ENCODE results near the gene KRTAP11-1. TPM values are rescaled to one million over a fixed set of nuclear protein-coding genes. Genes with fewer than 3 reads are reported as not detected.

The KRTAP11-1 gene, protein sequence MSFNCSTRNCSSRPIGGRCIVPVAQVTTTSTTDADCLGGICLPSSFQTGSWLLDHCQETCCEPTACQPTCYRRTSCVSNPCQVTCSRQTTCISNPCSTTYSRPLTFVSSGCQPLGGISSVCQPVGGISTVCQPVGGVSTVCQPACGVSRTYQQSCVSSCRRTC
- not detected for polyA plus RNA-seq (2013, experiment 1 of 2; ENCODE audit: insufficient read length)
- polyA plus RNA-seq (2013, experiment 2 of 2; ENCODE audit: insufficient read length): not detected

DNA sequence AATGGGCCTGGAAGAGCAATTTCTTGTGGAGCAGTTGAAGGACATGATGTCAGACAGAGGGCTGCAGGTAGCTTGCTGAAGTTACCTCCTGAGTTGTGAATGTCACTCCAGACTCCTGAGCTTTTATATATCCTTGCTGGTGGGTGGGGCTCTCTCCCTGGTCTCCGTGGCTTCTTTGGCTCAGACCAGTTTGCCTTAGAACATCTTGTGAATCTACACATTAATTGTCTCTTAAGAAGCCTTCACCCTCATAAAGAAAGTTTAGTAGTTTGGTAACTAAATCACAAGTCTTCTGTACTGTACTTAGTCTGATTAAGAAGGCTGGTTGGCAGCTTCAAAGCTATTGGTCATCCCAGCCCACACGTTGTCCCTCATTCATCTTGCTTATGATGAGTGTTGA lies at the start of gene KRTAP11-1:
KRTAP11-1 (minus strand) TSS at position 101 of the 400 bp plus-strand sequence; CDS start at position 45, 56 bp downstream.
- DNase-seq: no peak

DNA sequence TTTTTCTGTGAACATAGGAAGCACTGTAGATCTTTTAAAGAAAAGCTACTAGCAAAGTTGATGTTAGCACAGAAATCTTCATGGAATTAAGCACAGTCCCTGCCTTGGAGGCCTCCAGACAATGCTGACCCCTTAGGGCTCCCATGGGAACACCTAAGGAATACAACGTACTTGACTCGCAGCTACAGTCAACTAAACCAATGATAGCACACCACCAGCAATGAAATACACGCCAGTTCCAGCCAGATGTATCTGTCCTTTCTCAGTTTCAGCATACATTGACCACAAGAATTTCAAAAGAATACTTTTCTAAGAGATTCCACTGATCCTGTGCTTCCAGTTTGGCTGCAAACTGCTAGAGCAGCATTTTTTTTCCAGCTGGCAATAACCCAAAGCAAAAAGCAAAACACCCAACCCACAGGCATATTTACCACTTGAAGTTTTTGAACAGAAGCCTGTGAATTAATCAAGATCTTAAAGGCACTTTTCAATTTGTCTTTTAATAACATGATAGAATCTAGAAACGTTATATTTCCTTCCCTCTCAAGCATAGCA lies 42.8 kb upstream of the KRTAP11-1 start:
- peak; percentile 7 for DNase-seq

DNA sequence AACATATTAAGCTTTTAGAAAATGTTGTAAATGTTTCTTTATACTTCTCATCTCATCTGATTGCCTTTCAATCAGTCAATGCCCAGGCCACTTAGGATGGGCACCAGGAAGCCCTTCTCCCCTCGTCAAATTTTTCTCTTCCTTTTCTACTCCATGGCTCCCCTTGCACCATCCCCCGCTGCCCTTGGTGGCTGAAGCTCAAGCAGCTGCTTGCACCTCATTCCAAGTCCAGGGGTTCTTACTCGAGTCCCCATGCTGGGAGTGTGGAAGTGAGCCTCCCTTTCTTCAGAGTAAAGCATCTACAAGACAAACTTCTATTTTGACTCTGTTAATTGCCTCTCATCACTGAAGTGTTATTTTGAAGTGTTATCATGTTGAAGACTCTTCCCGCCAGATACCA lies 39.7 kb upstream of the KRTAP11-1 start:
- DNase-seq: no peak

DNA sequence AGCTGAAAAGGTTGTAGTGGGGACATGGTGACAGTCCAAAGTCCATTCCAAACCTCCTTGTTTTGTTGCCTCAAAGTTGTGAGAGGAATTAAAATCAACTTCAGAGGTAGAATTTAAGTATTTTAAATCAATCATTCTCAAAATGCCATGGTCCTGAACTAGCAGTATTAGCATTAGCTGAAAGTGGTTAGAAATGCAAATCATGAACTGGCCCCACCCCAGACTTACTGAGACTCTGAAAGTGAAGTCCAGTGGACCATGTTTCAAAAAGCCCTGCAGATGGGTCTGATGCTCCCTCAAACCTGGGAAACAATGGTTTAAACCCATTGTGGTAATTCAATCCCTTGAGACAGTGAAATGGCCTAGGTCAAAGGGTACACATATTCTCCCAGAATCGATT lies 36.2 kb upstream of the KRTAP11-1 start:
- no peak for DNase-seq

DNA sequence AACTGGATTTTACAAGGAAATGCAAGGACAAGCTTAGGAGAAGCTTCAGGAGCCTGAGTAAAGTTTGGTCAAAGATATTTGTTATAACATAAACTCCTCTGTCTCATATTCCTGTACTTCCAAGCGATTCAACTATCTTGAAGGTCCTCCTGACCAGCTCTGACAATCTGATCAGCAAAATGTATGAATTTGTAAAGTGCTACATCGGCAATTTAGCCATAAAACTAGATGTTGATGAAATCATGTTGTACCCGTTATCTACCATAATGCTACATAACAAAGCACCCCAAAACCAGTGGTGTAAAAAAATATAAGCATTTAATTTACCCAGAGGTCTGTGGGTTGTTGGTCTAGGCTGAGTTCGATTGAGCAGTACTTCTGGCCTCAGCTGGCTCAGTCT lies 19.5 kb upstream of the KRTAP11-1 start:
- DNase-seq: no peak

DNA sequence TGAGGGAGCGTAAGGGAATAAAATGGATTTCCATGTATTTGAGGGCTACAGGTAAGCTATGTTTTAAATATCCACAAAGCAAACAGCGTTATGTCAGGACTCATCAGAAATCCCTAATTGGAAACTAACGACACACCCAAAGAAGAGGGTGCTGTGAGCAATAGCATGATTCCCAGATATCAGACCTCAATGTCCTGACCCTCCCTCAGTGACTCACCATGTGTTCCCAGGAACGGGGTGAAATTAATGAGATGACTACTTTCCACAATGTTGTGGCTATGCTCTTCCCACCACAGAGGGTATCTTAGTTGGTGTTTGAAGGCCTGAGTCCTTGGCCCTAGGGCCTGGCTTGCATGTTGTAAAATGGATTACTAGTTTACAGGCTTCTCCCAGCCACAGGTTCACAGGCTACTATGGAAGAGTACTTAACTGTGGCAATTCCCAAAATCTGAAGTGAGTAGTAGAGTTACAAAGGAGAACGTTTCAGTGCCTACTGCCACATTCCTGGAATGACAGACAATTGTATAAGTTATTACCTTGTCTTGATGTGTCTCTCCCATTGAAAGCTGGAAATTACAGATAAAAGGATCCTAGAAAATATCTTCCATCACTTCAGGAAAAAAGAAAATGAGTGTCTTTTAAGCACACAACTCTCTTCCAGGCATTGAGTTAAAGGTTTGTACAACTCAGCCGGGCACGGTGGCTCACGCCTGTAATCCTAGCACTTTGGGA lies 1.7 kb upstream of the KRTAP11-1 start:
- no peak for DNase-seq

DNA sequence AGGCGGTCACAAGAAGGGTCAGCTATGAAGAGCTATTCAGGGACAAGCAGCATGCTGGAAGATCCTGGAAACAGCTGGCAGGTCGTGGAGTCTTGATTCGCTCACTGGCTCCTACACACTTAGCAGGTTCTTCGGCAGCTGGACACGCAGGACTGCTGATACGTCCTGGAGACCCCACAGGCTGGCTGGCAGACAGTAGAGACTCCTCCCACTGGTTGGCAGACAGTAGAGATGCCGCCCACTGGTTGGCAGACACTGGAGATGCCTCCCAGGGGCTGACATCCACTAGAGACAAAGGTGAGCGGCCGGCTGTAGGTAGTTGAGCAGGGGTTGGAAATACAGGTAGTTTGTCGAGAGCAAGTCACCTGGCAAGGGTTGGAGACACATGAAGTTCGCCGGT lies 466 bp downstream of the KRTAP11-1 start:
- DNase-seq: no peak

DNA sequence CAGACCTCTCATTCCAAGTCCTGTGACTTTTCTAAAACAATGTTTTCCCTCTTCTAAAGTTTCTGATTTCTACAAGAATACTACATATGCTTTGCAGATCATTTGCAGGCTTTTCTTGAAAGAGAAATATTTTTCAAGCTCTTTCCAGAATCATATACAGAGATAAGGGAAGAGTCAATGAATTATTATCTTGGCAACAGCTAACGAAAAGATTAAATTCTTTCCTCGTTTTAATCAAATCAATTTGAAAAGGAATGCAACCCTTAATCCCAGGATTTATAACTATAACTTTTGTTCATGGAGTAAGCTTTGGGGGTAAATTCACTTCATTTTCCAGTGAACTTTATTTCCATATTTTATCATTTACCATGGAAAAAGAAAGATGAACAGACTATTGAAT lies 6.9 kb downstream of the KRTAP11-1 start:
- no peak for DNase-seq

DNA sequence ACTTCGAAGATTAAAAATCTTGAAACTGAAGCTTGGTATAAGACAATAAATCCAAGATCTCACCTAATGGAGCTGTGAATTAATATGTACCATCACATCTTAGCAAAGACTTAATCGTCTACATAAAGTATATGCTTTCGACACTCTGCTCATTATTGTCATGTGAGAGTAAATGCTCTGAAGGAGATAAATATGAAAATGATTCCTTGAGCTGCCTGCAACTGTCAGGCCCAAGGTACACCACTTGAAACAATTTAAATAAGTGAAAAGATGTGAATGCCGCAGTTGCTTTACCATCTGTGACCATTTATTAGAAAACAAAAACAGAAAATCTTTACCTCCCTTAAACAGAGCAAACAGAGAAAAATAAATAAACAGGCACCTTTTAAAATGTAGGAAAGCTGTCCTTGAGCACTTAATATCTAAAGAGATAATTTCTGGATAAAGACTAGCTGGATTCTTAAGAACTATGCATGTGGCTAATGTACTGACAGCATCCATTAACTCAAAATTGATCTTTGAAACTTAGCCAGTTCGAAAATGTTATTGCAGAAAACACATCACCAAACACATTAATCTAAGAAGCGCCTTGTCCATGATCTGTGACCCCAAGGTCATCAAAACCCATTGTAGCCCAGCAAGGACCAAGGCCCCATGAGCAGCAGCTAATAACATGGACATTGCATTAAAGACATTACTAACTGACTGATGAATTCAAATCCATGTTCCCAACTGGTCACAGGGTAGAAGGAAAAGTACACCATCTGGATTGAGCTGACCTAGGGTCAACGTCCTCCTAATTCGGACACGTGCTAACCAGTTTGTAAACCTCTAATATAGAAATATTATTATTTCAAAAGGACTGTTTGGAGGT lies 33.5 kb downstream of the KRTAP11-1 start:
- no peak for DNase-seq

DNA sequence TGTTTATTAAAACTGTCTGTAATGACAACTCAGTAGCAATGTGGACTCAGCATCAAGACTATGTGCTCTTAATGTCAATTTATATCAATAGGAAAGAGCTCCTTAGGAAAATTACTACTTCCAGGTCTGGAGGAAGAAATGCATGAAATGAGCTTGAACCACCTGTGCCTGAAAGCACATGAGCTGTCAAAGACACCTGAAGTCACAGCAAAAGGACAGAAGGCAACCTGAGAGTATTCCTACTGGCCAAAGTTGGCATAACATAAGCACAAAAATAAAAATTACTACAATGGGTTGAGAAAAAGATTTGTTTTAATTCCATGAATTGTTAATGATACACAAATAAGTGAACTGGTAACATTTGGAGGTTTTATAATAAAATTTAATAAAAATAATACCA lies 38.4 kb downstream of the KRTAP11-1 start:
- DNase-seq: no peak

DNA sequence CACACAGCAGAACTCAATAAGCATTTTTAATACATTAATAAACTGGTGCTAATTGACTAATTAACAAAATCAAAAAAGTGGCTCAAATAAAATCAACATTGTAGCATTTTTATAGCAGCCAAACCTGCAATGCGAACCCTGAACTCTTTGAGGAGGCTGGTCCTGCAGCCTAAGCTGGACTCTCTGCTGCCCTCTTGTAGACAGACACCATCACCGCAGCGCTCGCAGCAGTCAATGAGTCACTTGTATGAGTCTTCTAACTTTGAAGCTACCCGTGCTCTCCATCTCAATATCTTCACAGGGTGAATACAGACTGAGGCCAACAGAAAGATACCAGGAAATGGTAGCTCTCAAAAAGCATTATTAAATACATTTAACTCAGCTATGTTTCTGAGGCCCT lies 42.1 kb downstream of the KRTAP11-1 start:
- peak; percentile 12 for DNase-seq

DNA sequence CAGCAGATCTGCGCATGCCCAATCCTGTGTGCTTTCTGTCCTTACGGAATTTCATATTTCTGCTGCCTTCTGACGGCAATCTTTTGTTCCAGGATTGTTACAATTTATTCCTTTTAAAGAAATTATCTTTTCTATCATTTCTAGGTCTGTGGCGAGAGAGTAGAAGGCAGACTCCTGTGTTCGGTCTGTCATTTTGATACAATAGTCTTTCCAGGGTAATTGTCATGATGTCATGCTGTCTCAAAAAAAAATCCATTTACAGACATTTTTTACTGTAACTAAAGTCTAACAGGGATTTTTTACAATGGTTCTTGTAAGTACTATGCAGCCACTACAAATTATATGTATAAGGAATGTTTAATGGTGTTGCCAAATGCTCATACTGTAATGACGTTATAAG lies 42.8 kb downstream of the KRTAP11-1 start:
- no peak for DNase-seq

DNA sequence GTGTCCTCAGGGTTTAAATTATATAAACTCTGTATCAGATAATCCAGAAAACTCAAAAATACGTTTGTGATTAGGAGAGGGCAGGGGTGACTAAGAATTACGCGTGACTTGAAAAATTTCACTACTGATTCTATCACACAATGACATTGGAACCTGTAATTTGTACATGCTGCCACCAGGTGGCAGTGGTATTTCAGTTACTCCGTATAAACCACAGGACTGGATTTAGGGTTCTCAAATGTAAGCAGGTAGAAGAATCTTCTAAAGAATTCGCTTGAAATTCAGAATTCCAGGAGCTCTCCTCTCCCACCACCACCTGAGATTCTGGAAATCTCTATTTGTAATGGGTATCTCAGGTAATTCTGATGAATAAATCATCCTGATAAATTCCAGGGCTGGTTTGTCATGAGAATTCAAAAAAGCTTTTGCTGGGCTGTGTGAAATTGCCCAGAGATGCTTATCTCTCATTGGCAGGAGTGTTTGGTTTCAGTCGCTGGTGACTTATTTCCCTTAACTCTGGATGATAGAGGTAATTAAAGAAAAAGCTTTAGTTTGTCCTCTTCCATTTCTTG lies 50.1 kb downstream of the KRTAP11-1 start:
- DNase-seq: peak; percentile 4
